Activated T-cell treated with anti-CD3 and anti-CD28 coated beads for 48 hours (primary cell): ENCODE data around the gene CRTC1.
"Not testable (repeated sequence)": the region's sequence is repeated elsewhere in the genome, so short reads cannot be mapped to it uniquely, and the experiment has no call there.

Experiments
- DNase-seq: peaks from one replicate; pipeline ENCODE4 v3.0.0-alpha.2; 2020; ENCODE audit warnings: low read depth

CRTC1 gene

GRCh38 chr19:18802354-18802753 lies 118.9 kb downstream of the CRTC1 start:
- no peak for DNase-seq

DNA sequence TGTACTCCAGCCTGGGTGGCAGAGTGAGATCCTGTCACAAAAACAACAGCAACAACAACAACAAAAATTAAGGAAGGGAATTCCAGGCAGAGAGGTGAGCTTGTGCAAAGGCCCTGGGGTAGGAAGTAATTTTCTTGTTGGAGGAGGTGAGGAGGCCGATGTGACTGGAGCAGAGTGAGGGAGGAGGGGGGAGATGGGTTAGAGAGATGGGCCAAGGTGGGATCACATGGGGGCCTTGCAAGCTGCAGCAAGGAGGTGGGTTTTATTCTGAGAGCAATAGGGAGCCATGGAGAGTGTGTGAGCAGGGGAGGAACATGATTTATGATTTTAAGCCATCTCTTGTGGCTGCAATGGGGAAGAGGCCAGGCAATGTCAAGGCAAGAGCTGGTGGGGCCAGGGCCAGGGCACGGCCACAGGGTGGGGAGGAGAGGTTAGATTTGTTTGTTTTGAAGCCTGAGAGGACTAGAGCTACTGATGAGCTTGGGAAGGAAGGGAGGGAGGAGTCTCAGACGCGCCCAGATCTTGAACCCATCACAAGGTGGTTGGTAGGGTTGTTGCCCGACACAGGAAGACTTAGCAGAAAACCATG lies 120.2 kb downstream of the CRTC1 start:
- DNase-seq = no peak

DNA sequence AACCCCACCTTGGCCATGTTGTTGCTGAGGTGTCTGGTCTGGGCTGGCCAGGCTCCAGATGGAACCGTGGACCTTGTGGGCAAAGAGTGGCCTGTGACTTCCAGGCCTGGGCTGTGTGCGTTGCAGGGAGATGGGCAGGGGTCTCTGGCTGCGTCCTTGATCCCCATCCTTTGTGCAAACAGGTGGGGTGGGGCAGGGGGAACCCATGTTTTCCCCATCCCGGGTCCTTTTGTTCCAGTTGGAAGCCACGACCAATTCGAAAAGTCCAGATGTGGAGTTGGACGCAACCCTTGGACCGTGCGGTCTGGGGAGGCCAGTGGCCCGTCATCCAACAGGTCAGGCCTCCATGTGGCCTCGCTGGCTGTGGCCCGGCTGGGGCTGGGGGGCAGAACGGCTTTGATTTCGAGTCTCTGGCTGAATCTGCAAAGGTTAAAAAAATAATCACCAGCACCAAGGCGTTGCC lies 120.7 kb downstream of the CRTC1 start:
- no peak for DNase-seq

DNA sequence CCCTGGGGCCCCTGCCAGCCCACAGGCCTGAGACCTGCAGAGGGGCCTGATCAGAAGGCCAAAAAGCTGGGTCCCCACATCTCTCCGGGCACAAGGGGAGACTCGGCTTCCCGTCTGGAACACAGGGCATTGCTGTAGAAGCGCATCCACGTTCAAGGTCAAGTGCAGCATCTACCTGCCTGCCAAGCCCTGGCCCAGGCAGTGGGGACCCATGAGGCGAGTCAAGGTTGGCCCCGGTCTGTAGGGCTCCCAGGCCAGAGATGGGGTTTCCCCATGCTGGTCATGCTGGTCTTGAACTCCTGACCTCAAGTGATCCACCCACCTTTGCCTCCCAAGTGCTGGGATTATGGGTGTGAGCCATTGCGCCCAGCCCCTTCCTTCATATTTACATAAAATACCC lies 121.2 kb downstream of the CRTC1 start:
- DNase-seq = no peak

- DNase-seq = no peak
Observed at GRCh38 chr19:18807861-18808331, 124.4 kb downstream of the CRTC1 start.

GRCh38 chr19:18809149-18809868 lies 125.8 kb downstream of the CRTC1 start:
- DNase-seq = no peak

DNA sequence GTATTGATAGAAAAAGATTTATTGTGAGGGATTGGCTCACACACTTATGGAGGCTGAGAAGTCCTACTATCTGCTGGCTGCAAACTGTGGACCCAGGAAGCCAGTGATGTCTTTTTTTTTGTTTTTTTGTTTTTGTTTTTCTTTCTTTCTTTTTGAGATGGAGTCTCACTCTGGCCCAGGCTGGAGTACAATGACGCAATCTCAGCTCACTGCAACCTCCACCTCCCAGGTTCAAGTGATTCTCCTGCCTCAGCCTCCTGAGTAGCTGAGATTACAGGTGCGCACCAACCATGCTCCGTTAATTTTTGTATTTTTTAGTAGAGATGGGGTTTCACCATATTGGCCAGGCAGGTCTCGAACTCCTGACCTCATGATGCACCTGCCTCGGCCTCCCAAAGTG lies 128.2 kb downstream of the CRTC1 start:
- DNase-seq = not testable (repeated sequence)

- DNase-seq = no peak
Observed at GRCh38 chr19:18814063-18814462, 130.6 kb downstream of the CRTC1 start.

- no peak for DNase-seq
Observed at GRCh38 chr19:18815673-18816072, 132.2 kb downstream of the CRTC1 start.

- not testable (repeated sequence) for DNase-seq
Observed at GRCh38 chr19:18816645-18817044, 133.2 kb downstream of the CRTC1 start.

DNA sequence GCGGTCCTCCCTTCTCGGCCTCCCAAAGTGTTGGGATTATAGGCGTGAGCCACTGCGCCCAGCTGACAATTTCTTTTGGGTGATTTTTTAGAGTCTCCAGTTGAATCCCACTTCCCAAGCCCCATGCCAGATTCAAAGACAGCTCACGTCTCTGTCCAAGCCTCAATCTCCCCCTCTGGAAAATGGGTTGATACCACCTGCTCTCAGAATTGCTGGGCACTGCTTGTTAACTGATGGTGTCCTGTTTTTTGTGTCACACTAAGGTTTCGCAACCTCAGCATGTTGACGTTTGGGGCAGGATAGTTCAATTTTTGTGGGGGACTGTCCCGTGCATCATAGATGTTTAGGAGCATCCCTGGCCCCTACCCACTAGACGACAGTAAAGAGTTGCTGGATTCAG lies 134.1 kb downstream of the CRTC1 start:
- no peak for DNase-seq

GRCh38 chr19:18828786-18829185 lies 145.3 kb downstream of the CRTC1 start:
- no peak for DNase-seq

- DNase-seq = no peak
Observed at GRCh38 chr19:18830488-18830887, 147.0 kb downstream of the CRTC1 start.

GRCh38 chr19:18831524-18832305 lies 148.2 kb downstream of the CRTC1 start, which contains the start of gene UPF1:
Gene UPF1, plus strand, starts transcription at chr19:18831959. Its CDS starts 251 bp downstream, at chr19:18832210.
- peak; percentile 98 for DNase-seq
